Measurements from ENCODE around the gene GPR153.

- TF ChIP-seq CTCF (conservative IDR thresholded peaks at IDR 0.05 in 1 of 2, IDR thresholded peaks at IDR 0.05 in 1 of 2; ENCODE audit: low read depth in 1 of 2, low read length in 2 of 2) (no peak), EZH2 (IDR thresholded peaks at IDR 0.05; ENCODE audit: low read length, missing control alignments) (no peak)
These were observed 40.6 kb upstream of the GPR153 start for GRCh38 chr1:6301526-6301925.
